HG03469 (cell line): Measurements from ENCODE around the gene RHOB.

Experiments used
- ATAC-seq: cut with Tn5 transposase; IDR thresholded peaks from one replicate; pipeline ENCODE4 v1.9.1; 2021; ENCODE audit warnings: mild to moderate bottlenecking, moderate library complexity, moderate number of reproducible peaks; ENCODE audit not compliant: unreplicated experiment

The RHOB gene

GRCh38 chr2:20472569-20472968 is 25.7 kb downstream of the RHOB start:
- ATAC-seq: no peak

GRCh38 chr2:20473128-20473527 is 26.3 kb downstream of the RHOB start:
- no peak for ATAC-seq

- ATAC-seq: no peak
Measured at GRCh38 chr2:20474757-20475566, 28.1 kb downstream of the RHOB start.

- ATAC-seq: no peak
Measured at GRCh38 chr2:20475567-20475952, 28.7 kb downstream of the RHOB start.

- ATAC-seq: no peak
Measured at GRCh38 chr2:20476481-20476880, 29.6 kb downstream of the RHOB start.

- ATAC-seq: no peak
Measured at GRCh38 chr2:20476950-20477349, 30.1 kb downstream of the RHOB start.

GRCh38 chr2:20478961-20479360 is 32.1 kb downstream of the RHOB start:
- ATAC-seq: no peak

GRCh38 chr2:20479835-20480234 is 33.0 kb downstream of the RHOB start:
- ATAC-seq: no peak

GRCh38 chr2:20480913-20481312 is 34.0 kb downstream of the RHOB start:
- no peak for ATAC-seq

GRCh38 chr2:20481798-20482405 is 35.0 kb downstream of the RHOB start:
- ATAC-seq: no peak

- ATAC-seq: no peak
Measured at GRCh38 chr2:20482725-20483124, 35.9 kb downstream of the RHOB start.

GRCh38 chr2:20483194-20483895 is 36.5 kb downstream of the RHOB start:
- no peak for ATAC-seq

GRCh38 chr2:20484034-20484617 is 37.3 kb downstream of the RHOB start:
- no peak for ATAC-seq

- ATAC-seq: no peak
Measured at GRCh38 chr2:20484810-20485611, 38.1 kb downstream of the RHOB start.

GRCh38 chr2:20485612-20486388 is 38.9 kb downstream of the RHOB start:
- no peak for ATAC-seq

GRCh38 chr2:20486571-20486970 is 39.7 kb downstream of the RHOB start:
- ATAC-seq: no peak

GRCh38 chr2:20487030-20487391 is 40.1 kb downstream of the RHOB start:
- ATAC-seq: no peak

GRCh38 chr2:20487392-20488174 is 40.7 kb downstream of the RHOB start:
- no peak for ATAC-seq

- ATAC-seq: no peak
Measured at GRCh38 chr2:20488201-20488641, 41.3 kb downstream of the RHOB start.
